HG03135 (cell line): ENCODE results near the gene PHF21A.

Source experiments
- ATAC-seq: cut with Tn5 transposase; IDR thresholded peaks from one replicate; pipeline ENCODE4 v1.9.1; 2021; ENCODE audit warnings: mild to moderate bottlenecking, moderate library complexity; ENCODE audit not compliant: unreplicated experiment

Gene PHF21A

GRCh38 chr11:45889555-45889954 lies 231.7 kb downstream of the PHF21A start:
- ATAC-seq = no peak

GRCh38 chr11:45887587-45887986 lies 233.7 kb downstream of the PHF21A start:
- ATAC-seq = no peak

- ATAC-seq = no peak
These were observed 234.3 kb downstream of the PHF21A start for GRCh38 chr11:45886816-45887520.

- no peak for ATAC-seq
These were observed 235.1 kb downstream of the PHF21A start for GRCh38 chr11:45885921-45886721.

GRCh38 chr11:45885274-45885920 lies 235.9 kb downstream of the PHF21A start, which contains the start of gene MAPK8IP1:
TSS of gene MAPK8IP1 (plus strand) at chr11:45885651. CDS start at chr11:45885821, 170 bp downstream.
- peak; percentile 69 for ATAC-seq

- no peak for ATAC-seq
These were observed 236.6 kb downstream of the PHF21A start for GRCh38 chr11:45884596-45885185.
